Endothelial cell of umbilical vein (primary cell): ENCODE measurements around the gene TNFAIP8L3. TPM values are rescaled to one million over a fixed set of nuclear protein-coding genes. Genes with fewer than 3 reads are reported as not detected.

Source experiments
- BruUV-seq: library from RNA; stranded (reverse); fragments of 400-500 nt; replicated peaks from 2 replicates; lab custom pipeline; 2021; lab: Mats Ljungman, UMichigan
- CTCF ChIA-PET: fragments of 300-600, 350-600 bp; sonication (Branson Sonifier 250); formaldehyde crosslinking; loops from one replicate; lab custom pipeline; 2021; ENCODE audit warnings: antibody characterized with exemption, inconsistent platforms; lab: Charles Lee
- POLR2A ChIA-PET: fragments of 300-600, 350-600 bp; sonication (Branson Sonifier 250); formaldehyde crosslinking; loops from one replicate; lab custom pipeline; 2021; ENCODE audit warnings: antibody characterized with exemption, inconsistent platforms; lab: Charles Lee
- DNase-seq: peaks from one replicate; pipeline ENCODE4 v3.0.0-alpha.2; 2011; ENCODE audit warnings: low read depth, low spot score
- FAIRE-seq: peaks from 2 replicates; lab custom pipeline; 2011; peaks lifted over from hg19 to GRCh38; lab: Jason Lieb, UNC
- H2AFZ ChIP-seq: 2 replicates; pipeline ENCODE4 v1.6.0; 2012; ENCODE audit warnings: low read depth, low read length, control low read depth, inconsistent platforms
- H3K27ac ChIP-seq: 2 replicates; pipeline ENCODE4 v1.5.1; 2011; ENCODE audit warnings: low read depth, mild to moderate bottlenecking, control low read depth, low read length, moderate library complexity; ENCODE audit not compliant: insufficient read depth
- H3K27me3 ChIP-seq, 2 experiments: 2 replicates each; pipeline versions ENCODE4 v1.6.0 to v1.6.1; 2011; ENCODE audit warnings: low read length in 2 of 2, mixed read lengths in 1 of 2; ENCODE audit not compliant: control insufficient read depth in 2 of 2, insufficient read depth in 2 of 2
- H3K36me3 ChIP-seq, 2 experiments: 2 replicates in 1 of 2; 3 replicates in 1 of 2; pipeline ENCODE4 v1.5.1; 2011; ENCODE audit warnings: low read length in 2 of 2, mild to moderate bottlenecking in 1 of 2, moderate library complexity in 1 of 2; ENCODE audit not compliant: control insufficient read depth in 2 of 2, insufficient read depth in 2 of 2; ENCODE audit errors: extremely low read depth in 1 of 2
- H3K4me1 ChIP-seq: 3 replicates; pipeline ENCODE4 v1.5.1; 2011; ENCODE audit warnings: mild to moderate bottlenecking, low read length; ENCODE audit not compliant: control insufficient read depth, insufficient read depth; ENCODE audit errors: extremely low read depth
- H3K4me2 ChIP-seq: 2 replicates; pipeline ENCODE4 v1.6.1; 2011; ENCODE audit warnings: low read length, control low read depth, mixed read lengths; ENCODE audit not compliant: insufficient read depth
- H3K4me3 ChIP-seq, 3 experiments: fragments of 200-600 bp in 1 of 3; sonication (generic), shearing (Covaris generic) in 1 of 3; replicated peaks in 1 of 3; 2 replicates each; pipeline ENCODE4 v1.5.1; 2011 to 2016; ENCODE audit warnings: control low read depth in 3 of 3, low read length in 3 of 3, mild to moderate bottlenecking in 2 of 3, inconsistent platforms in 1 of 3, low read depth in 1 of 3, moderate library complexity in 1 of 3; ENCODE audit not compliant: insufficient read depth in 1 of 3
- H3K79me2 ChIP-seq: 2 replicates; pipeline ENCODE4 v1.6.0; 2012; ENCODE audit warnings: low read length, inconsistent platforms; ENCODE audit not compliant: control insufficient read depth, insufficient read depth
- H3K9ac ChIP-seq: replicated peaks from 2 replicates; pipeline ENCODE3; 2011; ENCODE audit warnings: low read length, control low read depth; ENCODE audit not compliant: insufficient read depth; ENCODE audit errors: extremely low read depth
- H3K9me1 ChIP-seq: replicated peaks from 3 replicates; pipeline ENCODE4 v1.6.0; 2011; ENCODE audit warnings: mild to moderate bottlenecking, low read length; ENCODE audit not compliant: control insufficient read depth, insufficient read depth; ENCODE audit errors: extremely low read depth
- H3K9me3 ChIP-seq: replicated peaks from 2 replicates; pipeline ENCODE4 v1.5.1; 2012; ENCODE audit warnings: low read length, inconsistent platforms; ENCODE audit not compliant: control insufficient read depth, insufficient read depth
- H4K20me1 ChIP-seq: replicated peaks from 2 replicates; pipeline ENCODE3; 2011; ENCODE audit warnings: mild to moderate bottlenecking, low read length; ENCODE audit not compliant: control insufficient read depth, insufficient read depth; ENCODE audit errors: extremely low read depth
- EZH2 ChIP-seq: IDR thresholded peaks from 2 replicates; pipeline ENCODE4 v1.6.1; 2012; ENCODE audit warnings: borderline replicate concordance, low read depth, mild to moderate bottlenecking, moderate library complexity, low read length, inconsistent platforms; ENCODE audit not compliant: severe bottlenecking
- FOS ChIP-seq: IDR thresholded peaks from 2 replicates; pipeline ENCODE4 v1.6.1; 2011; ENCODE audit warnings: mild to moderate bottlenecking, low read length, moderate library complexity, borderline replicate concordance; ENCODE audit not compliant: insufficient read depth
- GATA2 ChIP-seq: IDR thresholded peaks from 2 replicates; pipeline ENCODE4 v1.7.0; 2011; ENCODE audit warnings: low read depth, mild to moderate bottlenecking, moderate library complexity, mixed read lengths, low read length; ENCODE audit not compliant: insufficient read length, insufficient read depth
- JUN ChIP-seq: IDR thresholded peaks from 2 replicates; pipeline ENCODE4 v1.6.1; 2011; ENCODE audit warnings: borderline replicate concordance, low read depth; ENCODE audit not compliant: insufficient read length, insufficient read depth
- MYC ChIP-seq: IDR thresholded peaks from one replicate; pipeline ENCODE4 v1.6.1; 2011; ENCODE audit warnings: mild to moderate bottlenecking, low read depth, low read length
- POLR2A ChIP-seq: IDR thresholded peaks from 2 replicates; pipeline ENCODE4 v1.6.1; 2012; ENCODE audit warnings: low read depth, mild to moderate bottlenecking, control low read depth, low read length
- POLR2AphosphoS5 ChIP-seq: IDR thresholded peaks from 2 replicates; pipeline ENCODE4 v1.6.1; 2012; ENCODE audit warnings: low read depth, mild to moderate bottlenecking, control low read depth, low read length, moderate library complexity; ENCODE audit not compliant: insufficient read depth
- dilution Hi-C: fragments of 300-500 bp; cut with MboI; formaldehyde crosslinking; loops from one replicate; pipeline ENCODE4 v1.15.0; 2019; ENCODE audit warnings: low sequenced_read_pairs; ENCODE audit not compliant: extremely low pct_ligation_motif_present
- intact Hi-C: fragments of 100-400 bp; cut with micrococcal nuclease; formaldehyde crosslinking; loops from one replicate; pipeline ENCODE4 v1.10.0; 2022
- polyA plus RNA-seq, 4 experiments: library from polyadenylated mRNA; depleted of rRNA in 3 of 4; stranded (reverse) in 3 of 4; unstranded in 1 of 4; fragments of >200 nt; gene quantifications; 2 replicates each; pipeline versions ENCODE4 v1.2.1 to v1.2.3, GENCODE V29; 2011 to 2012; ENCODE audit warnings: missing spikeins in 1 of 4
- total RNA-seq: library from RNA; stranded (reverse); gene quantifications from 2 replicates; pipeline ENCODE4 v1.2.3, GENCODE V29; 2021
- TF ChIP-seq, protein P1 (sequence below): IDR thresholded peaks from 2 replicates; pipeline ENCODE4 v1.6.1; 2011; ENCODE audit not compliant: insufficient read depth, insufficient read length
- TF ChIP-seq, protein P2 (sequence below), 2 donors: IDR thresholded peaks; 1 replicate in 1 of 2; 2 replicates in 1 of 2; pipeline ENCODE4 v1.5.1; 2011; ENCODE audit warnings: low read length in 2 of 2, mild to moderate bottlenecking in 2 of 2, moderate library complexity in 2 of 2, control low read depth in 1 of 2, inconsistent platforms in 1 of 2, low read depth in 1 of 2; ENCODE audit not compliant: insufficient read depth in 1 of 2; ENCODE audit errors: extremely low read depth in 1 of 2

The TNFAIP8L3 gene
- total and polyA plus RNA-seq, 2 donors (not counting 3 experiments of a cell fraction or from before 2014, with no cell fraction given) = 8.8 to 38.3 TPM

DNA sequence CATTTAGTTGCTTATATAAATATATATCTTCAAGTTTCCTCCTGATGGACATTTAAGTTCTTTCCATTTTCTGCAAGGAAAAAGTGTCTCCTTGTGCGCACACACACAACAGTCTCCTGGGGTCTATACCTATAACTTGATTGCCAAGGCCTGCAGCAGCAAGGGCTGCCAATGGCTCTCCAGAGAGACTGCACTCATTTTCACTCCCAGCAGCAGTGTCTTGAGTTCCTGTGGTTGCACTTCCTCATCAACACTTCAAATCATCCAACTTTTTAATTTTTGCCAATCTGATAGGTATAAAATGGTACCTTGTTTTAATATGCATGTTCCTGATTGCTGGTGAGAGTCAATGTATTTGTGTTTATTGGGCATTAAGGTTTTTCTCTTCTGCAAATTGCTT is 23.1 kb downstream of the TNFAIP8L3 start:
- H3K4me3 ChIP-seq = no peak overlapping the region
- H3K9ac ChIP-seq = no peak overlapping the region
- H4K20me1 ChIP-seq = no peaks in the 10 kb centered on the region
- no peak overlapping the region for H3K4me2 ChIP-seq
- no peaks in the 10 kb centered on the region for H3K4me1 ChIP-seq
- H3K9me1 ChIP-seq = no peaks in the 10 kb centered on the region
- DNase-seq (no peak), FAIRE-seq (no peak)
- no peak overlapping the region for H2AFZ ChIP-seq
- ChIA-PET CTCF (no interaction called here), POLR2A (no interaction called here)
- peaks cover 0 to 4% of the 10 kb centered on the region in 2 experiments for H3K36me3 ChIP-seq
- H3K27me3 ChIP-seq = no peaks in the 10 kb centered on the region
- BruUV-seq = no TSS peak
- TF ChIP-seq GATA2 (no peak), POLR2AphosphoS5 (no peak), JUN (no peak), MYC (no peak), EZH2 (no peak), POLR2A (no peak), FOS (no peak)
- TF ChIP-seq, protein P1, sequence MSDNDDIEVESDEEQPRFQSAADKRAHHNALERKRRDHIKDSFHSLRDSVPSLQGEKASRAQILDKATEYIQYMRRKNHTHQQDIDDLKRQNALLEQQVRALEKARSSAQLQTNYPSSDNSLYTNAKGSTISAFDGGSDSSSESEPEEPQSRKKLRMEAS = no peak
- TF ChIP-seq, protein P2, sequence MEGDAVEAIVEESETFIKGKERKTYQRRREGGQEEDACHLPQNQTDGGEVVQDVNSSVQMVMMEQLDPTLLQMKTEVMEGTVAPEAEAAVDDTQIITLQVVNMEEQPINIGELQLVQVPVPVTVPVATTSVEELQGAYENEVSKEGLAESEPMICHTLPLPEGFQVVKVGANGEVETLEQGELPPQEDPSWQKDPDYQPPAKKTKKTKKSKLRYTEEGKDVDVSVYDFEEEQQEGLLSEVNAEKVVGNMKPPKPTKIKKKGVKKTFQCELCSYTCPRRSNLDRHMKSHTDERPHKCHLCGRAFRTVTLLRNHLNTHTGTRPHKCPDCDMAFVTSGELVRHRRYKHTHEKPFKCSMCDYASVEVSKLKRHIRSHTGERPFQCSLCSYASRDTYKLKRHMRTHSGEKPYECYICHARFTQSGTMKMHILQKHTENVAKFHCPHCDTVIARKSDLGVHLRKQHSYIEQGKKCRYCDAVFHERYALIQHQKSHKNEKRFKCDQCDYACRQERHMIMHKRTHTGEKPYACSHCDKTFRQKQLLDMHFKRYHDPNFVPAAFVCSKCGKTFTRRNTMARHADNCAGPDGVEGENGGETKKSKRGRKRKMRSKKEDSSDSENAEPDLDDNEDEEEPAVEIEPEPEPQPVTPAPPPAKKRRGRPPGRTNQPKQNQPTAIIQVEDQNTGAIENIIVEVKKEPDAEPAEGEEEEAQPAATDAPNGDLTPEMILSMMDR (IDR thresholded peaks at IDR 0.05; ENCODE audit: extremely low read depth in 1 of 2, insufficient read depth in 1 of 2, low read depth in 1 of 2, low read length in 2 of 2) = no peak
- peaks cover 83% of the 10 kb centered on the region for H3K79me2 ChIP-seq
- intact Hi-C loops (no loop called here), dilution Hi-C loops (no loop called here)
- H3K9me3 ChIP-seq = no peaks in the 10 kb centered on the region
- no peak overlapping the region for H3K27ac ChIP-seq
